Sigmoid colon (tissue), 7 donors: ENCODE results near the gene FAM163B. TPM values are rescaled to one million over a fixed set of nuclear protein-coding genes. Genes with fewer than 3 reads are reported as not detected.

Experiments
- DNase-seq: peaks from one replicate; pipeline ENCODE4 v3.0.0-alpha.2; 2019
- H3K27ac ChIP-seq, 4 donors: fragments of 200-600 bp; sonication (generic); one replicate each; pipeline ENCODE4 v1.5.1; 2016 to 2019; ENCODE audit warnings: mild to moderate bottlenecking in 1 of 4
- H3K27me3 ChIP-seq, 3 donors: fragments of 200-600 bp; sonication (generic); one replicate each; pipeline ENCODE4 v1.5.1; 2019; ENCODE audit warnings: mild to moderate bottlenecking in 1 of 3
- H3K36me3 ChIP-seq, 4 donors: fragments of 200-600 bp; sonication (generic); one replicate each; pipeline ENCODE4 v1.5.1; 2016 to 2019
- H3K4me1 ChIP-seq, 4 donors: fragments of 200-600 bp; sonication (generic); one replicate each; pipeline ENCODE4 v1.5.1; 2017 to 2019
- H3K4me3 ChIP-seq, 4 donors: fragments of 200-600 bp; sonication (generic); one replicate each; pipeline ENCODE4 v1.5.1; 2017 to 2019; ENCODE audit warnings: mild to moderate bottlenecking in 2 of 4, moderate library complexity in 1 of 4
- H3K9me3 ChIP-seq, 4 donors: fragments of 200-600 bp in 3 of 4; sonication (generic) in 3 of 4; one replicate each; pipeline versions ENCODE4 v1.5.1 to v1.6.1; 2013 to 2019
- CTCF ChIP-seq, 4 experiments: fragments of 450-650 bp in 3 of 4; fragments of 200-600 bp in 1 of 4; IDR thresholded peaks; one replicate each; pipeline ENCODE4 v1.5.1; 2016 to 2019; ENCODE audit warnings: antibody characterized with exemption in 4 of 4, mild to moderate bottlenecking in 3 of 4, moderate library complexity in 2 of 4
- EP300 ChIP-seq, 4 donors: sonication (generic); formaldehyde crosslinking; IDR thresholded peaks; one replicate each; pipeline ENCODE4 v1.6.1; 2017; ENCODE audit warnings: antibody characterized with exemption in 4 of 4
- POLR2A ChIP-seq, 2 donors: fragments of 450-650 bp; IDR thresholded peaks; one replicate each; pipeline ENCODE4 v1.6.1; 2016; ENCODE audit warnings: antibody characterized with exemption in 2 of 2, mild to moderate bottlenecking in 2 of 2, moderate library complexity in 2 of 2
- POLR2AphosphoS5 ChIP-seq, 4 donors: sonication (generic); formaldehyde crosslinking; IDR thresholded peaks; one replicate each; pipeline ENCODE4 v1.6.1; 2017; ENCODE audit warnings: antibody characterized with exemption in 4 of 4
- WGBS, 2 donors: extraction: QIAGEN DNeasy Blood & Tissue Kit; methylation state at CpG; one replicate each; pipeline ENCODE4 v1.1.7; 2013; 5-methylcytosine and 5-hydroxymethylcytosine counted together
- intact Hi-C: fragments of 100-400 bp; cut with DNase I; formaldehyde crosslinking; loops from one replicate; pipeline ENCODE4 v1.15.1; 2023
- polyA plus RNA-seq, 3 donors: library from polyadenylated mRNA; stranded (reverse); fragments of 200-250 nt; gene quantifications; one replicate each; pipeline ENCODE4 v1.2.3, GENCODE V29; 2013
- total RNA-seq, 4 donors: library from RNA; depleted of rRNA; stranded (reverse); fragments of >200 nt; gene quantifications; one replicate each; pipeline ENCODE4 v1.1.0, GENCODE V29; 2016
- donor health status: healthy with polysubstance abuse.
- donor health status: Bipolar disorder and iron deficiency.
- donor health status: healthy.

FAM163B gene
- total and polyA plus RNA-seq, 7 donors: 0.29 to 2.4 (median 1.2) TPM; not detected in 1

GRCh38 chr9:133551446-133551845 is 57.7 kb downstream of the FAM163B start:
- no peak for DNase-seq
- no peaks in the 10 kb centered on the region for H3K4me1 ChIP-seq
- peaks cover 0 to 18% (median 0%) of the 10 kb centered on the region in 4 donors for H3K36me3 ChIP-seq
- no peak overlapping the region for H3K4me3 ChIP-seq
- no peak for TF ChIP-seq POLR2AphosphoS5 (IDR thresholded peaks at IDR 0.05)
- TF ChIP-seq EP300 (IDR thresholded peaks at IDR 0.05): no peak
- H3K9me3 ChIP-seq: no peaks in the 10 kb centered on the region
- 80 to 87% methylated on average over 7 of the region's 7 CpGs for WGBS, 2 donors
- intact Hi-C loops: no loop called here
- H3K27ac ChIP-seq: no peak overlapping the region
- no peaks in the 10 kb centered on the region for H3K27me3 ChIP-seq

- TF ChIP-seq CTCF (IDR thresholded peaks at IDR 0.05): no peak
- no peak for TF ChIP-seq EP300 (IDR thresholded peaks at IDR 0.05)
- no peak for TF ChIP-seq POLR2AphosphoS5 (IDR thresholded peaks at IDR 0.05)
- TF ChIP-seq POLR2A (IDR thresholded peaks at IDR 0.05): no peak
- H3K27me3 ChIP-seq: no peaks in the 10 kb centered on the region
- peaks cover 0 to 15% (median 4%) of the 10 kb centered on the region in 4 donors for H3K4me1 ChIP-seq
- H3K27ac ChIP-seq: no peak overlapping the region
- DNase-seq: no peak
- 85 to 87% methylated on average over 15 of the region's 15 CpGs for WGBS, 2 donors
- H3K4me3 ChIP-seq: no peak overlapping the region
- peaks cover 0 to 13% (median 0%) of the 10 kb centered on the region in 4 donors for H3K36me3 ChIP-seq
- intact Hi-C loops: no loop called here
- no peaks in the 10 kb centered on the region for H3K9me3 ChIP-seq
These were observed 62.1 kb downstream of the FAM163B start for GRCh38 chr9:133547116-133547515.

- H3K4me3 ChIP-seq: no peak overlapping the region
- DNase-seq: no peak
- TF ChIP-seq EP300 (IDR thresholded peaks at IDR 0.05) (no peak), CTCF (IDR thresholded peaks at IDR 0.05) (no peak), POLR2AphosphoS5 (IDR thresholded peaks at IDR 0.05) (no peak), POLR2A (IDR thresholded peaks at IDR 0.05) (no peak)
- H3K36me3 ChIP-seq: peaks cover 0 to 13% (median 0%) of the 10 kb centered on the region in 4 donors
- H3K4me1 ChIP-seq: peaks cover 0 to 15% (median 4%) of the 10 kb centered on the region in 4 donors
- no peaks in the 10 kb centered on the region for H3K27me3 ChIP-seq
- no peak overlapping the region for H3K27ac ChIP-seq
- H3K9me3 ChIP-seq: no peaks in the 10 kb centered on the region
- intact Hi-C loops: no loop called here
- 67 to 74% methylated on average over 8 of the region's 8 CpGs for WGBS, 2 donors
These were observed 62.9 kb downstream of the FAM163B start for GRCh38 chr9:133546287-133546680.

- 75 to 80% methylated on average over 25 of the region's 25 CpGs for WGBS, 2 donors
These were observed 63.5 kb downstream of the FAM163B start for GRCh38 chr9:133545494-133546286.

More at GRCh38 chr9:133545494-133546286, 63.5 kb downstream of the FAM163B start:
- peak overlapping the region in 3 of 4 donors; percentile 14 to 62 (median 50) for H3K27ac ChIP-seq
- H3K27me3 ChIP-seq: no peaks in the 10 kb centered on the region
- H3K4me3 ChIP-seq: no peak overlapping the region
- no peaks in the 10 kb centered on the region for H3K9me3 ChIP-seq
- intact Hi-C loops: no loop called here
- peaks cover 0 to 15% (median 4%) of the 10 kb centered on the region in 4 donors for H3K4me1 ChIP-seq
- TF ChIP-seq POLR2A (IDR thresholded peaks at IDR 0.05): no peak
- no peak for TF ChIP-seq EP300 (IDR thresholded peaks at IDR 0.05)
- no peak for TF ChIP-seq CTCF (IDR thresholded peaks at IDR 0.05)
- no peak for TF ChIP-seq POLR2AphosphoS5 (IDR thresholded peaks at IDR 0.05)
- peaks cover 0 to 12% (median 0%) of the 10 kb centered on the region in 4 donors for H3K36me3 ChIP-seq
- DNase-seq: no peak
